ENCODE measurements around the gene DNAJB5. TPM values are rescaled to one million over a fixed set of nuclear protein-coding genes. Genes with fewer than 3 reads are reported as not detected.
"Not testable (repeated sequence)": the region's sequence is repeated elsewhere in the genome, so short reads cannot be mapped to it uniquely, and the experiment has no call there.

The DNAJB5 gene
- total and polyA plus RNA-seq, 9 of the 15 experiments (the other 6 are each of a cell fraction or from before 2014, with no cell fraction given), result 0.15 to 7.4 (median 3.7) TPM

- H3K36me3 ChIP-seq (ENCODE audit: control insufficient read depth, insufficient read depth, low read length); H3K9me3 ChIP-seq (replicated peaks; ENCODE audit: control insufficient read depth, insufficient read depth, low read depth, low read length); BruUV-seq (replicated peaks); POLR2A ChIA-PET; H4K20me1 ChIP-seq (replicated peaks; ENCODE audit: control insufficient read depth, insufficient read depth, low read length); H3K79me2 ChIP-seq (ENCODE audit: control insufficient read depth, insufficient read depth, low read length); H3K9ac ChIP-seq (ENCODE audit: insufficient read depth in 1 of 2, low read depth in 2 of 2, low read length in 2 of 2); H3K4me3 ChIP-seq; in situ Hi-C loops (cut with MboI); intact Hi-C loops (cut with micrococcal nuclease); H3K9me1 ChIP-seq (ENCODE audit: control insufficient read depth, insufficient read depth, low read length); H3K27me3 ChIP-seq (ENCODE audit: control insufficient read depth in 2 of 2, insufficient read depth in 2 of 2, low read length in 2 of 2); CTCF ChIA-PET (ENCODE audit: low intra/inter-chr PET ratio); TF ChIP-seq ZBTB40 (CRISPR knock-in tag; IDR thresholded peaks at IDR 0.05): not testable (repeated sequence)
- FAIRE-seq, result peak; percentile 6
- H3K4me1 ChIP-seq (replicated peaks in 1 of 2; ENCODE audit: control insufficient read depth in 2 of 2, insufficient read depth in 2 of 2, low read length in 2 of 2), result peaks cover 8 to 27% of the 10 kb centered on the region in 2 experiments; a peak in 4 of 5 replicates
- peak overlapping the region; percentile 40; the same call in 1 of the 2 replicates for H2AFZ ChIP-seq (ENCODE audit: low read depth, low read length)
- 0% methylated on average over 5 of the region's 5 CpGs for WGBS (ENCODE audit: insufficient coverage, low coverage, missing lambda C conversion rate)
- ATAC-seq, result peak; percentile 70
- peak overlapping the region; percentile 14; the same call in 1 of the 2 replicates for H3K4me2 ChIP-seq (ENCODE audit: insufficient read depth, low read length)
- peak in 2 of 4 experiments; percentile 29 to 82 for DNase-seq (ENCODE audit: extremely low read depth in 1 of 4, low spot score in 3 of 4)
- H3K27ac ChIP-seq (ENCODE audit: extremely low read depth, low read depth, low read length), result peak overlapping the region; percentile 53; the same call in 2 of the 3 replicates
- TF ChIP-seq BRD9 (IDR thresholded peaks at IDR 0.05; ENCODE audit: low read depth, partially characterized antibody) (peak; percentile 38), MTA2 (IDR thresholded peaks at IDR 0.05; ENCODE audit: low read depth) (peak; percentile 17; the same call in 1 of the 2 replicates), NFIC (IDR thresholded peaks at IDR 0.05) (peak; percentile 23; the same call in 1 of the 2 replicates), HDAC1 (IDR thresholded peaks at IDR 0.05) (peak in 1 of 2 experiments; percentile 55; a peak in 1 of 4 replicates), ZNF740 (CRISPR knock-in tag; IDR thresholded peaks at IDR 0.05) (peak; percentile 89), ZNF740 (tag; IDR thresholded peaks at IDR 0.05) (0 out of 4 replicates have a peak, but pooled peaks of 1 of the 2 experiments have one; percentile 34), ZBTB40 (IDR thresholded peaks at IDR 0.05) (0 out of 2 replicates have a peak, but pooled peaks have one; percentile 19), CREM (IDR thresholded peaks at IDR 0.05; ENCODE audit: low read depth) (0 out of 2 replicates have a peak, but pooled peaks have one; percentile 38), LEF1 (IDR thresholded peaks at IDR 0.05) (peak; percentile 67), ZFX (CRISPR knock-in tag; IDR thresholded peaks at IDR 0.05) (peak; percentile 26; the same call in 1 of the 2 replicates), ETV1 (tag; conservative IDR thresholded peaks at IDR 0.05; ENCODE audit: low read depth) (peak; percentile 68), RNF2 (IDR thresholded peaks at IDR 0.05) (peak; percentile 55; the same call in 1 of the 2 replicates), NBN (IDR thresholded peaks at IDR 0.05; ENCODE audit: low read depth) (0 out of 2 replicates have a peak, but pooled peaks have one; percentile 38), SMARCA4 (IDR thresholded peaks at IDR 0.05) (peak; percentile 62)
Observed at GRCh38 chr9:35023443-35023842, 33.9 kb downstream of the DNAJB5 start.
